ENCODE results near the gene NPFF.

Gene NPFF

DNA sequence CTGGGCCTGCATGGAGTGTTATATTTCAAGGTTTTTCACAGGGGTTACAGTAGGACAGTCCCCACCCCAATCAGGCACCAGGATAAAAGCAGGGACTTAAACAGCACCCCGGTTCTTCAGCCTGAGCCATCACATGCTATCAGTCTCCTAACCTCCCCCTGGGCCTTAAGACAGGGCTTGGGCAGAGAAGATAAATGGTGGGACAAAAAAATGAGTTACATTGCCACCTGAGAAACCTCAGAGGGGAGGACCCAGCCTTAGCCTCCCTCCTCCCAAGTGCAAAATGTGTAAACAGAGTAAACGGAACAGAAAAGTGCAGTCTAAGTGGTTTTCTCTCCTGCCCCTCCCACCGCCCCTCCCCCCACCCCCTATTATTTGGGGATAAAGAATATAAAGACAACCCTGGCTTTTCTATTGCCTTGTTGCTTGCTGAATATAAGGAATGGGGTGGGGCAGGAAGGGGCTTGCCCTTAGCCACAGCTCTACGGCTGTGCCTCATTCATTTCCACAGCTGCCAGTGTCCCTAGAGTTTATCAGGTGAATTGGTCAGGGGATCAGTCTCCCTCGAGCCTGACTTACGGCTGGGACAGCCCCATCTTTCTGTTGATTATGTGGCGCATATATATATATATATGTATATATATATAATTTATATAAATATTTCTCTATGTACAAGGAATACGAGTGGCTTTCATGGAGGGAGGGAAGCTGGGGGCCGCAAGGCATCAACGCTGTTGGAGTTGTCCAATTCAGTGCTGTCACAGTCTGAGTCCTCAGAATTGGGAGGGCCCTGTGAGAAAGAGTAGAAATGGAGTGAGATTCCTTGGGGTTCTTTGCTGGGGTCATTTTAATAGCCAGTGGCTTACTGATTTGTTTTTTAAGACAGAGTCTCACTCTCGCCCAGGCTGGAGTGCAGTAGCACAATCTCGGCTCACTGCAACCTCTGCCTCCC, 26.5 kb downstream of the NPFF start:
- H3K27me3 ChIP-seq (ENCODE audit: insufficient read depth, low read depth), result no peaks in the 10 kb centered on the region
- H3K4me3 ChIP-seq (IDR thresholded peaks at IDR 0.05; ENCODE audit: insufficient read depth, low read depth, low read length), result no peak overlapping the region
- H3K4me1 ChIP-seq (ENCODE audit: low read depth, poor library complexity, severe bottlenecking), result peaks cover 65% of the 10 kb centered on the region
- H3K4me2 ChIP-seq, result peak overlapping the region; percentile 86
- H3K36me3 ChIP-seq (ENCODE audit: insufficient read depth), result peaks cover 62% of the 10 kb centered on the region
- no peak overlapping the region for H2AFZ ChIP-seq (ENCODE audit: low read depth)
- no peak overlapping the region for H3K9ac ChIP-seq
- H4K20me1 ChIP-seq (ENCODE audit: insufficient read depth), result peaks cover 34% of the 10 kb centered on the region
- H3K79me2 ChIP-seq (ENCODE audit: insufficient read depth, low read depth), result peaks cover 47% of the 10 kb centered on the region
- TF ChIP-seq, protein P1, sequence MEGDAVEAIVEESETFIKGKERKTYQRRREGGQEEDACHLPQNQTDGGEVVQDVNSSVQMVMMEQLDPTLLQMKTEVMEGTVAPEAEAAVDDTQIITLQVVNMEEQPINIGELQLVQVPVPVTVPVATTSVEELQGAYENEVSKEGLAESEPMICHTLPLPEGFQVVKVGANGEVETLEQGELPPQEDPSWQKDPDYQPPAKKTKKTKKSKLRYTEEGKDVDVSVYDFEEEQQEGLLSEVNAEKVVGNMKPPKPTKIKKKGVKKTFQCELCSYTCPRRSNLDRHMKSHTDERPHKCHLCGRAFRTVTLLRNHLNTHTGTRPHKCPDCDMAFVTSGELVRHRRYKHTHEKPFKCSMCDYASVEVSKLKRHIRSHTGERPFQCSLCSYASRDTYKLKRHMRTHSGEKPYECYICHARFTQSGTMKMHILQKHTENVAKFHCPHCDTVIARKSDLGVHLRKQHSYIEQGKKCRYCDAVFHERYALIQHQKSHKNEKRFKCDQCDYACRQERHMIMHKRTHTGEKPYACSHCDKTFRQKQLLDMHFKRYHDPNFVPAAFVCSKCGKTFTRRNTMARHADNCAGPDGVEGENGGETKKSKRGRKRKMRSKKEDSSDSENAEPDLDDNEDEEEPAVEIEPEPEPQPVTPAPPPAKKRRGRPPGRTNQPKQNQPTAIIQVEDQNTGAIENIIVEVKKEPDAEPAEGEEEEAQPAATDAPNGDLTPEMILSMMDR (conservative IDR thresholded peaks at IDR 0.05; ENCODE audit: low read depth, low read length), result no peak
- peak overlapping the region; percentile 33; the same call in 1 of the 2 replicates for H3K27ac ChIP-seq

DNA sequence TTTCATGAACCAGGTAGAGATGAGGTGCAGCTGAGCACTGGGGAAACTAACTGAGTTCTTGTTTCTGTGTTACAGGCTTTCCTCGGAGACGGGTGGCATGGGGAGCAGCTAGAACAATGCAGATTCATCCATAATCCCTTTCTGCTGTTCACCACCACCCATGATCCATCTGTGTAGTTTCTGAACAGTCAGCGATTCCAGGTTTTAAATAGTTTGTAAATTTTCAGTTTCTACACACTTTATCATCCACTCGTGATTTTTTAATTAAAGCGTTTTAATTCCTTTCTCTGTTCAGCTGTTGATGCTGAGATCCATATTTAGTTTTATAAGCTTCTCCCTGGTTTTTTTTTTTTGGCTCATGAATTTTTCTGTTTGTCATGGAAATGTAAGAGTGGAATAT, 28.0 kb downstream of the NPFF start:
- Histone ChIP-seq H3K4me2 (peak overlapping the region; percentile 86), H3K27ac (peak overlapping the region; percentile 33), H4K20me1 (ENCODE audit: insufficient read depth) (peaks cover 34% of the 10 kb centered on the region), H3K27me3 (ENCODE audit: insufficient read depth, low read depth) (no peaks in the 10 kb centered on the region), H3K9ac (no peak overlapping the region), H3K4me3 (IDR thresholded peaks at IDR 0.05; ENCODE audit: insufficient read depth, low read depth, low read length) (no peak overlapping the region), H3K79me2 (ENCODE audit: insufficient read depth, low read depth) (peaks cover 62% of the 10 kb centered on the region), H3K36me3 (ENCODE audit: insufficient read depth) (peaks cover 73% of the 10 kb centered on the region), H3K4me1 (ENCODE audit: low read depth, poor library complexity, severe bottlenecking) (peaks cover 80% of the 10 kb centered on the region), H2AFZ (ENCODE audit: low read depth) (no peak overlapping the region)
- TF ChIP-seq, protein P1 (conservative IDR thresholded peaks at IDR 0.05; ENCODE audit: low read depth, low read length), result no peak

DNA sequence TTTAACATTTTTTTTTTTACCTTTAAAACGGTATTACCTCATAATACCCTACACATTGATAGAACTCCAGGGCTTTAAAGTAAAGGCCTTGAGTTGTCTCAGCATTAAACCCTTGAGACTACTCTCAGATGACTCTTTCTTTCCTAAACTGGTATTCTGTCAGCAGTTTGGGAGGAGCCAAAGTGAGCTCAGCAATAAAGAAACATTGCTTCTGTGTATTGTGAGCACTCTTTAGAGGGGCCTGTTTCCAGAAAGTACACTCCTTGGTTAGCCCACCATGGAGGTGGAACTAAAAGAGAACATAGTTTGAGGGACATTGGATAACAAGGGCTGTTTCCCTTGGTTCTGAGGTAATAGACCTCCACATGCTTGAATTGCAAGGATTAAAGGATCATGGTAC, 28.4 kb downstream of the NPFF start:
- no peaks in the 10 kb centered on the region for H3K27me3 ChIP-seq (ENCODE audit: insufficient read depth, low read depth)
- TF ChIP-seq, protein P1 (conservative IDR thresholded peaks at IDR 0.05; ENCODE audit: low read depth, low read length), result no peak
- H3K79me2 ChIP-seq (ENCODE audit: insufficient read depth, low read depth), result peaks cover 66% of the 10 kb centered on the region
- peaks cover 84% of the 10 kb centered on the region for H3K4me1 ChIP-seq (ENCODE audit: low read depth, poor library complexity, severe bottlenecking)
- H3K36me3 ChIP-seq (ENCODE audit: insufficient read depth), result peaks cover 75% of the 10 kb centered on the region
- peak overlapping the region; percentile 86 for H3K4me2 ChIP-seq
- peaks cover 34% of the 10 kb centered on the region for H4K20me1 ChIP-seq (ENCODE audit: insufficient read depth)
- H3K27ac ChIP-seq, result peak overlapping the region; percentile 33
- no peak overlapping the region for H3K9ac ChIP-seq
- no peak overlapping the region for H2AFZ ChIP-seq (ENCODE audit: low read depth)
- H3K4me3 ChIP-seq (IDR thresholded peaks at IDR 0.05; ENCODE audit: insufficient read depth, low read depth, low read length), result no peak overlapping the region

DNA sequence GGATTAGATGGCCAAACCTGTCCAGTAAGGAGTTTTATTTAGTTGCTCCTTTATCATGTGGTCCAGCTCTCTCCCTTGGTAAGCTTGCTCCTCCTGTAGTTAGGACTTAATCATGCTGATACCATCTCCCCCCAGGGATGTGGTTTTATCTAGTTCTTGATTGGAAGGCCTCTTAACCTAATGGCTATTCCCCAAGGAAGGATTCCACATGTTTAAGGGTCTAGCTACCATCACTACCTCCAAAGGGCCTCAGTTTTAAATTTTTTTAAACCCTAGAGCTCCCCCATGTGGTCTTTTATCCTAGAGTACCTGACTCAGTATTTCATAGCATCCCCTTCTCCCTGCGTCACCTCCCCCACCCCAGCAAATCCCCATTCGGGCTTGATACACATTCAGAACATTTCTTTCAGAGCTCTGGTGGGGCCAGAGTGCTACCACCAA, 30.5 kb downstream of the NPFF start:
- H4K20me1 ChIP-seq (ENCODE audit: insufficient read depth), result peaks cover 37% of the 10 kb centered on the region
- H3K27me3 ChIP-seq (ENCODE audit: insufficient read depth, low read depth), result no peaks in the 10 kb centered on the region
- H3K36me3 ChIP-seq (ENCODE audit: insufficient read depth), result peaks cover 87% of the 10 kb centered on the region
- TF ChIP-seq, protein P1 (conservative IDR thresholded peaks at IDR 0.05; ENCODE audit: low read depth, low read length), result peak; percentile 97
- no peak overlapping the region for H3K9ac ChIP-seq
- no peak overlapping the region for H2AFZ ChIP-seq (ENCODE audit: low read depth)
- H3K4me2 ChIP-seq, result peak overlapping the region; percentile 86; the same call in 1 of the 2 replicates
- peaks cover 87% of the 10 kb centered on the region for H3K79me2 ChIP-seq (ENCODE audit: insufficient read depth, low read depth)
- peak overlapping the region; percentile 60; the same call in 1 of the 2 replicates for H3K27ac ChIP-seq
- peaks cover 100% of the 10 kb centered on the region for H3K4me1 ChIP-seq (ENCODE audit: low read depth, poor library complexity, severe bottlenecking)
- no peak overlapping the region for H3K4me3 ChIP-seq (IDR thresholded peaks at IDR 0.05; ENCODE audit: insufficient read depth, low read depth, low read length)
